GM19455 (cell line): ENCODE data around the gene DOK7.
"Not testable (repeated sequence)": the region's sequence is repeated elsewhere in the genome, so short reads cannot be mapped to it uniquely, and the experiment has no call there.

Source experiments
- ATAC-seq: cut with Tn5 transposase; IDR thresholded peaks from one replicate; pipeline ENCODE4 v1.9.1; 2021; ENCODE audit not compliant: unreplicated experiment

The DOK7 gene

DNA sequence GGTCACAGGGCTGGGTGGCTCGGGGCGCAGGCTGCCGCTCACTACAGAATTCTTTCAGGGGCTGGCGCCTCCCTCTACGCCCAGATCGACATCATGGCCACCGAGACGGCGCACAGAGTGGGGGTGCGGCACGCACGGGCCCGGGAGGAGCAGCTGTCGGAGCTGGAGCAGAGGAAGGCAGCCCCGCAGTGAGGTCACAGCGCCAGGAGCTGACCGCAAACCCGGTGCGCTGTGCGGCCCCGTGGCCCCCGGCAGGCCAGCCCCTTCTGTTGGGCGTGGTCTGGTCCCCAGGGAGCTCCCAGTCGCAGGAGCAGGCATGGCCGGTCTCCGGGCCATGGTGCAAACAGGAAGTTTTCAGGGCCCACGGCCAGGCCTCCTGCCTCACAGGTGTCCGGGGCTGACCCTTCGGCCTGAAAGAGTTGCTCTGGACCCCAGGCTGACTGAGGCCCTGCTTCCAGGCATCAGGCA is 37.6 kb downstream of the DOK7 start:
- ATAC-seq: no peak

DNA sequence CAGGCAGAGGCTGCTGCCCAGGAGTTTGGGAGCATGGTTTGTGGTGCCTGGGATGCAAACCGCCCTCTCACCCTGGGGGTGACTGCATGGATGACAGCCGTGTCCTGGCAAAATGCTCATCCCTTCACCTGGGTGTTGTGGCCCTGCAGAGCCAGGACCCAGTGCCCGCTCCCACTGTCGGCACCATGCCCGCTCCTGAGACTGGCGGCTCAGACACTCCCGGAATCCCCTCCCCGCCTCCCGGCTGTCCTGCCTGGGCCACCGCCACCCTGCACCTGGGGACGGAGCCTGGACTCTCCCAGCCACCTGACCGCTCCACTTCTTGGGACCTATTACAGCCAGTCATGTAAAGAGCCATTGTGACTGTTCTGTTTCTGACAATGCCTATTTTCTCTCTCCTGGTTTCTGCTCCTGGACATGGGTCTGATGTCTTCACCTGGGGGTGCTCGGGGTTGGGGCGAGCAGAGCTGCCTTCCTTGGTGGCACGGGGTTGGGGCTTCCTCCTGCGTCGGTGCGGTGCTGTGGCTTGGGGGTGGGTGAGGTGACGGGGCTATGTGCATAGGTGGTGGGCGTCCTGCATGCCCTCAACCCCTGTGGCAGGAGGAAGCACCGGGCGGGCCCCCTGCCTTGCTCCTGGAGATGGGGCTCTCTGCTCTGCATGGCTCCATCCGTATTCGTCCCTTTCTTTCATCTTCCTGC is 38.2 kb downstream of the DOK7 start:
- no peak for ATAC-seq

DNA sequence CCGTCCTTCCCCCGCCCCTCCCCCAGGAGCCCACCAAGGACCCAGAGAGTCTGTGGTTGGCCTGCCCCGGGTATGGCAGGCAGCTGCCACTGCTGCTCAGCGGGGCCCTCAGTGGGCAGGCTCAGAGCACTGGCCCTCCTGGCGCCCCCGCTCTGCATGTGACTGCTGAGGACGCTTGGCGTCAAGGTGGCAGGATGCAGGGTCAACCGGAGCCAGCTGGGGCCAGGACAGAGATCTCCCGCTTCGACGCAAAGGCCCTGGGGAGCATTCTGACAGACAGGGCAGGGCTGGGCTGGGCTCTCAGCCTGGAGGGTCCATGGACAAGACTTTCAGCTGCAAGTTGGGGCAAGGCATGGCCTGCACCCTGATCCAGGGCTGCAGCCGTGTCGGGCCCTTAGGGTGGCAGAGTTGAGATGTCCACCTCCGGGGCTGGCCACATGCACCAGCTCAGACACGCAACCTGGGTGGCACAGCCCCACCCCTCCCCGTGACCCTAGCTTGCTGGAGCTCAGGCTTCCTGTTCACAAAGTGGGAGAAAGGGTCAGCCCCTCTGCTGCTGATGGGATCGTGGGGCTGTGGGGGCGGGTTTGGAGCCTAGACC is 38.8 kb downstream of the DOK7 start:
- ATAC-seq: no peak

DNA sequence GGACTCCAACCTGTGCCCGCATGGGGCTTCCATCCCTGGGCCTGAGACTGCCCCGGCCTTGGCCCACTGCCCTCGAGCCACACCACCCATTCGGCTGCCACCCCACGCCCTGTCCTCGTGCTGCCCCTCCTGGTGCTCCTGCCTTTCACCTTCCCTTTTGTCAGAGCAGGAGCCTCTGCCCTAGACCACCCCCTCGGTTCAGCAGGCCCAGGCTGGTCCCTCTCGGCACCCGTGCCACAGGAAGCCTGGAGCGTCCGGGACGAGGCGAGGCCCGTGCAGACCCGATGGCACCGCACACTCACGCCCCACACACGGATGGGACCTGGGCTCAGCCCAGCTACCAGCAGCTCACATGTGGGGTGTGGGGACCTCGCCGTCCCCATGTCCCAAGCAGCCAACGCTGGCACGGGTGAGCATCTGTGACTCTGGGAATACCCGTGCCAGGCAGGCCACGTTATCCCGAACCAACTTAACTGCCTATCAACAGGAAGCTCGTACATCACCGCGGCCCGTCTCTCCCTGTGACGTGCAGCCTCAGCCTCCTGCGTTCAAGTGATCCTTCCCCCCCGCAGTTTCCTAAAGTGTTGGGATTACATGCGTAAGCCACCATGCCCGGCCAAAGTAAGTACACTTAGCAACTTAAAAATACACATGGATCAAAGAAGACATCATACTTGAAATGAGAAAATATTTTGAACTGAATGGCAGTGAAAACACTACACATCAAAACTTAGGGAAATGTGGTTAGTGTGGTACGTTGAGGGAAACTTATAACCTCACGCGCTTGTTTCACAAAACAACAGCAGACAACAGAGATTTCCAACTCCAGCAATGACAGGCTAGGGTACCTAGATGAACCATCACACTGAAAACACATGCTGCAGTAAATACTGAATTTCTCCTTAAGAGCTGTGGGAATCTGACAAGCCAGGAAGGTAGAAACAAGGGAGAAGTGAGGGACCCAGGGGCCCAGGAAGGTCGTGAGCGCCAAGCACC is 40.1 kb downstream of the DOK7 start:
- no peak for ATAC-seq

DNA sequence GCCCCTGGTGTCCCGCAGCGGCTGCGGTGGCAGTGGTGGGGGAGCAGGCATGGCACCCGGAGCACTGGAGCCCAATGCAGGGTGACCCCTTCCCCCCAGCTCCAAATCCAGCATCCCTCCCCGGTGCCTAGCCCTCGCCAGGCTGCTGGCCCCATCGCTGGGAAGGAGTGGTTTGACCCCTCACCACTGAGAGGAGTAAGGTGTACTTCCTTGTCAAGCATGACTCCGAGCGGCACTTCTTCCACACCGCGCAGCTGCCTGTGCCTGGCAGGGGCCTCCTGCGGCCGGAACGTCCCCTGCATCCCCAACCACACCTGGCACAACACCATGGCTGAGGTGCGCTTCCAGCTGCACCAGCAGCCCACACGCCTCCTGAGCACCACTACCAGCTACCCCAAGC is 42.1 kb downstream of the DOK7 start:
- no peak for ATAC-seq

DNA sequence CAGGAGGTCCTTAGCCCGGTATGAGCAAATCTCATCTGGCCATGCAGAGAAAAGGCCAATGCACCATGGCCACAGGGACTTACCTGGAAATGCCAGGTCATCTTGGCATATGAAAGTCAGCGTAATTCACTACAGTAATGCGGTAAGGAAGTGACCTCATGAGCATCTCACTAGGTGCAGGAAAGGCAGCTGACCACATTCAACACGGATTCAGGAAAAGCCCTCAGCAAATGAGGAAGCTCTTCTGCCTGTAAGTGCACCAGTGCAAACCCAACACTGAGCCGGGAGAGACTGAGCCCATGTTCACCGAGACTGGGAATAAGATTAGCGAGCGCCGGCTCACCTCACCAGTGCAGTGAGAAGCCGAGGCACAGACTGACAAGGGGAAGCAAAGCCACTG is 45.4 kb downstream of the DOK7 start:
- no peak for ATAC-seq

DNA sequence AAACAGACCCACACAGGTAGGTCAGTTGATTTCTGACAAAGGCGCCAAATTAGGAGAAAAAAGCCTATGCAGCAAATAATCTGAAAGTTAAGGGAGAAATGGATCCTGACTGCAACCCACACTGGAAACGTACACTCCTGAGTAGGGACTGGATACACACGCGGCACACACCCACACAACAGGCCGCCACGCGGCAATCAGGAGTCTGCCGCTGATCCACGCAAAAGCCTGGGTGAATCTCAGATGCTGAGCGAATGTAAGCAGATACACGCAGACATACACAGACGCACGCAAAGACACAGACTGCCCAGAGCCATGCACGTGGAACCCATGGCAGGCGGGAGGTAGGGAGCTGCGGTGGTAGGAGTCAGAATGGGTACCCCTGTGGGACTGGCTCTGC is 47.4 kb downstream of the DOK7 start:
- ATAC-seq: no peak

DNA sequence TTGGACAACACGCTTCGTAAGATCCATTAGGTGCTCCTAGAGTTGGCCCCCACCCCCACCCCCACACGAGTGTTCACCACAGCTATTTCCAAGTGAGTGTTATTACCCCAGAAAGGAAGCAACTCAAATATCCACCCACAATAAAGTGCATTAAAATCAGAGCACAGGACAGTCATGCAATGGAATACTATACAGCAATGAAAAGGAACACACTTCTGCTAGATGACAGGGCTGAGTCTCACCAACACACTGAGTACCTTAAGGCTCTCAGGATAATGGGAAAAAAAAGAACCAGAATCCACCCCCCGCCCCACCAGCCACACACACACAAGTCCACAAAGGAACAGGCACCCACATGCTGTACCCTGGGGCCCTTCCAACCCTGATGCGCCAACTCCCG is 48.1 kb downstream of the DOK7 start:
- ATAC-seq: no peak

DNA sequence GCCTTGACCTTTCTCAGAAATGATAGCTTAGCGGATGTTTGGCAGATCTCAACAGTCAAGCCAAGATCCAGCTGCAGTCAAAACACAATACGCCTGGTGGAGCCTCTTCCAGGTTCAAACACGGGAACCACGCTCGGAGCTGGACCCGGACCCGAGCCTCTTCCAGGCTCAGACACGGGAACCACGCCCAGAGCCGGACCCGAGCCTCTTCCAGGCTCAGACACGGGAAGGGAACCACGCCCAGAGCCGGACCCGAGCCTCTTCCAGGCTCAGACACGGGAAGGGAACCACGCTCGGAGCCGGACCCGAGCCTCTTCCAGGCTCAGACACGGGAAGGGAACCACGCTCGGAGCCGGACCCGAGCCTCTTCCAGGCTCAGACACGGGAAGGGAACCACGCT is 48.5 kb downstream of the DOK7 start:
- not testable (repeated sequence) for ATAC-seq

DNA sequence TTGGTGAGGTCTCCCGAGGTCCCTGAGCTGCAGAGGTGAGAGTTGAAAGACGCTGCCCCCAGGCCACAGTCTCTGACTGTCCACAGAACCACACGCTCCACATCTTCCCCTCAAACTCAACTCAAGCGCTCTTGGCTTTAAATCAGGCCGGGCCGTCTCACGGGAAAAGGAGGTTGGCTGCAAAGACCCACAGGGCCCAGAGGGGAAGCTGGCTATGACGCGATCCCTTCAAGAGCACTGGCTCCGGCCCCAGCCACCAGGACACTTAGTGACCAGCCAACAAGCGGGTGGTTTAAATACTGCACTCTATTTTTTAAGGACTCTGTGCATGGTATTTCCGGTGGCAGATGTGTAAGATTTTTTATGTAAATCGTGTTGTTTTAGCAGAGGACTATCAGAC is 49.2 kb downstream of the DOK7 start:
- no peak for ATAC-seq

DNA sequence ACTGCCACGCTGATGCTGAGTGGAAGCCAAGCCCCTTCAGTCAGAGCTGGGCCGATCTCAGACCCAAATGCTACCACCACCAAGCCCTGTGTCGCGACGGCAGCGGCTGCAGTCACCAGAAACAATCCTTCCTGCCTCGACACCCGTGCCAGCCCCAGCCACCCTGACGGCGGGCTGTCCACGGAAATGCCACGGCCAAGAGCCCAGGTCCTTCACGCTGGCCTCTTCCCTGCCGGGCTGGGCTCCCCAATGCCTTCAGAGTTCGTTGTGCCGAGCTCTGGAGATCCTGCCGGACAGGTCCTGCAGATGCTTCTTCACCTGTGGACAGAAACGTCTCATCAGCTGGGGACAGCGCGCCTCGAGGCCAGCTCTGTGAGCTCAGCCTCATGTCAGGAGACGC is 49.6 kb downstream of the DOK7 start:
- no peak for ATAC-seq

DNA sequence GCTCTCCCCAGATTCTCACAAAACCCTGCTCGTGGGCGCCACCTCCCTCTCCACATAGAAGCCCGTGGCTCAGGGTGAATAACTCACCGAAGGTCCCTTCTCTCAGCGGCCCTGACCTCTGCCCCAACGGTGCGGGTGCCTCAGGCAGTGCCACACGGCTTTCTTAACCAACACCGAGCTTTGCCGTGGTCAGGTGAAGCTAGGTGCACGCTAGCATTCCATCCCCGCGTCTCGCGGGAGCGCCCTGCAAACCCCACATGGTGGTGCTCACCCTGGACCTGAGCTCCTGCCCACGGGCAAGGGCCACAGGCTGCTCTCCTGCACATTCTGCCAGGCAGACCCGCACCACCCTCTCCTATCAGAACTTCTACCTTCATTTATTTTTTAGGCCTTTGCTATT is 50.7 kb downstream of the DOK7 start:
- no peak for ATAC-seq

DNA sequence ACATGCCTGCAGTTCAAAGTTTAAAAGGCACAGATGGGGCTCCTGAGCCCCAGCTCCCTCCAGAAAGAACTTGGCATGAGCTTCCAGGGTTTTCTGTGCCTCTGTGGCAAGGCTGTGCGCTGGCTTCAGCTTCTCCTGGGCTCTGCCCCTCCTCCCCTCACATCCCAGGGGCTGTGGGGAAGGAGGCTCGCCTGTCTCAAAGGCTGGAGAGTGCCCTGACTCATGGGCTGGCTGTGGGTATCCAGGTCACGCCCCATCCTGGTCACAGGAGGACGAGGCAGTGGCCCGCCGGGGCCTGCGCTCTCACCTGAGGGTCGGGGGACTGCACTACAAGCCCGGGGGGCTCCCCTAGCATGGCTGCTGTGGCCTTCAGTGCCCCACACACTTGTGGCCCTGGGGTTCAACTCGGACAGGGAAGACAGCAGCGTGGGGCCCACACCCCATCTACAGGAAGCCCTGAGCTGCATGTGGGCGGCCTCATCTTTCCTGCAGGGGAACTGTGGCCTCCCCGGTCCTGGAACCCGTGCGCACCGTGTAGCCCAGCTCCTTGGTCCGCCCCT is 51.2 kb downstream of the DOK7 start:
- ATAC-seq: no peak

DNA sequence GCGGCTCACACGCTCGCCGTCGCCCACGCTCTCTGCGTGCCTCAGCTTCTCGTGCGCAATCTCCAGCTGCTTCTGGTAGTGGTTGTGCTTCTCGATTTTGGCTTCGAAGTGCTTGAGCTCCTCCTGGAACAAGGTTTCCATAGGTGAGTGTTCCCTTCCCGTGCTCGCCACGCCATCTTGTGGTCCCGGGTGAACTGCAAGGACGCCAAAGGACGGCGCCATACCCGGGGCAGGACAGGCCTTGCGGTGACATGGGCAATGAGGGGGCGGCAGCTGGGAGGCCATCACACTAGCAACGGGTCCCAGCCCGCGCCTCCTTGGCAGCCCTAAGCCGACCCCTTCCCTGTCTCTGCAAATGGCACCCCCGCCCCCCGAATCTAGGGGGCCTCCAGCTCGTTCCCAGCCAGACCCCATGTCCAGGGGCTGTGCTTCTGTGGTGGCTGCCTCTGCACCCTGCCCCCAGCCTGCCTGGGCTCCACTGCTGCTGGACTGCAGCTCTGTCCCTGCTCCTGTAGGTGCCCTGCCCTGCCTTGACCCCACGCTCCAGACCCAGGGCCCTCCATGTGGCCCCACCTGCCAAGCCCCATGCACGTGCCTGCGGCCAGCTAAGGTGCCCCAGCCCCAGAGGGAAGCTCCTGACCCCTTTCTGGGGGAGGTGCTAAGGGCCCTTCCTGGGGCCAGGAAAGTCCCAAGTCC is 51.8 kb downstream of the DOK7 start:
- ATAC-seq: no peak

DNA sequence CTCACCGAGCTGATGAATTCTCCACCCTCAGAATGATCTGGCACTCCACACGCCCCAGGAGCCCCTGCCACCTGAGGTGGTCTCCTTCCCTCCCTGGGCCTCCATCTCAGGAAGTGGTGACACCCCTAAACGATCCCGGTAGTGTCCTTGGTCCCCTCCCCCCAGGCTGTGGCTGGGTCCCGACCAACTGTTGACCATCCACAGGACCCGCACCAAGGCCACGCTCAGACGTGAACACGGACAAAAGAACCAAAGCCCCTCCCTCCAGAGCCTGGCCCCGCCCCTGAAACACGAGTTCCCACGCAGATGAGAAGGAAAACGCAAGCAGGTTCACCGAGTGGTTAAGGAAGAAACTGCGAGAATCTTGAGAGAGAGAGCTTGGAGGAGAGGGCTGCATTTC is 52.5 kb downstream of the DOK7 start:
- no peak for ATAC-seq

DNA sequence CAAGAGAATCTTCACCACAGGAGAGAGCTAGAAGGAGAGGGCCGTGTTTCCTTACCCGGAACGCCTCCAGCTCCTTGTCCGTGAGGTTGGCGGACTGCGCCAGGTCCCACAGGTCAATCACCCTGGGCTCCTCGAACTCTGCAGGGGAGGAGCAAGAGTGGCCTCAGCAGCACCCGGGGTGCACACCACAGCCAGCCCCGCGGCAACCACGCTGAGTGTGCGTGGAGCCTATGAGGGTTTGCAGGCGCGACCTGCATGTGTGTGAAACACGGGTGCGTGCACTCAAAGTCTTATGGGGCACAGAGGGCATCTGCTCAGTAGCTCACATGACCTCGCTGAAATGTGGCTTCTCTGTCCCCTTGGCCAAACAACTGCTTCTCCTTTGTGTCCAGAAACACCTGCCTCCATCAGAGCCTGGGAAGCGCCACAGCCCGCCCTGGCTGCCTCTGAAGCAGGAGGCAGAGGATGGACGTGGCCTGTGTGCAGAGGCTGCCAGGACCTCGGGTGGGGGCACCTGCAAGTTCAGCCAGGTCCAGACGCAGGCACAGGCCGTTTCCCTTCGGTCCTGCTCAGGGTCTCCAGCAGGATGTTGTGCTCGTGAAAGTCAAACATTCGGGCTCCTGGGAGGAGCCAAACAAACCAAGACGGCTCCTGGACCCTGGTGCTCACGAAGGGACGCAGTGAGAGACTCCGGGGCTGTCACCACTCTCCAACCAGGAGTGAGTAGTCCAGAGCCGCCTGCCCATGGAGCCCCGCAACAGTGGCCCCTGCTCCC is 53.1 kb downstream of the DOK7 start:
- no peak for ATAC-seq

DNA sequence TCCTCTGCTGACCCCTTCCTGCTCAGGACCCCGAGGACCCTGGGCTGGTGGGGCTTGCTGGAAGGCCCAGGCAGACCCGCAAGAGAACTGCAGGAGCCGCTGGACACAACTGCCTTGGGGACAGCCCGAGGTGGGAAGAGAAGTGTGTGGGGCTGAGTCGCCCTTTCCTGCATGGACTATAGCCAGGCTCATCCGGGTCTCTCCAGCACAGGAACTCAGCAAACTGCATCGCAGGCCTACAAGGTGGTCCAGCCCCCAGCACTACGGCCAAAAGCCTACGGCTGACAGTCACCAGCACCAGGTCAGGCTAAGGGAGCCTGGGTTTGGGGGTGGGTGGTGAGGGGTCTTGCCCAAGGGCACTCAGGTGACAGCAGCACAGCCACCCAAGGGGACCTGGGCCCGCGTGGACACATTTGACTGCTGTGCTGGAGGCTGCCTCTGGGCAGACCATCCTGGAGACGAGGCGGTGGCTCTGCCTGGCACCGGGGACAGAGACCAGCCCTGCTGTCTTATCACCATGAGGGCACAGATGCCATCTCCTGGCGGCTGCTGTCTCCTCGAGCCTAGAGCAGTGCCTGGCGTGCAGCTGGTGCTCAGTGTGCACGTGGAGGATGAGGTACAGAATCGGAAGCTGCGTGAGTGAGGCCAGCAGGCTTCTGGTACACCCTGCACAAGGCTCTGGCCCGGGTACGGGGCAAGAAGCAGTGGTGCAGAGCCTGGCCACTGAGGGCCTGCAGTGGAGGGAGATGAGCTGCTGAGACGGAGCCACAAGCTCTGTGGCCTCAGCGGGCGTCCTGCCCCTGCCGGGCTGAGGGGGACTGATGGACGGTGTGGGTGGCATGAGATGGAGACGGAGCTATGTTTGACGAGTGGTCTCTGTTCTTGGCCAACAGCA is 54.0 kb downstream of the DOK7 start:
- no peak for ATAC-seq

DNA sequence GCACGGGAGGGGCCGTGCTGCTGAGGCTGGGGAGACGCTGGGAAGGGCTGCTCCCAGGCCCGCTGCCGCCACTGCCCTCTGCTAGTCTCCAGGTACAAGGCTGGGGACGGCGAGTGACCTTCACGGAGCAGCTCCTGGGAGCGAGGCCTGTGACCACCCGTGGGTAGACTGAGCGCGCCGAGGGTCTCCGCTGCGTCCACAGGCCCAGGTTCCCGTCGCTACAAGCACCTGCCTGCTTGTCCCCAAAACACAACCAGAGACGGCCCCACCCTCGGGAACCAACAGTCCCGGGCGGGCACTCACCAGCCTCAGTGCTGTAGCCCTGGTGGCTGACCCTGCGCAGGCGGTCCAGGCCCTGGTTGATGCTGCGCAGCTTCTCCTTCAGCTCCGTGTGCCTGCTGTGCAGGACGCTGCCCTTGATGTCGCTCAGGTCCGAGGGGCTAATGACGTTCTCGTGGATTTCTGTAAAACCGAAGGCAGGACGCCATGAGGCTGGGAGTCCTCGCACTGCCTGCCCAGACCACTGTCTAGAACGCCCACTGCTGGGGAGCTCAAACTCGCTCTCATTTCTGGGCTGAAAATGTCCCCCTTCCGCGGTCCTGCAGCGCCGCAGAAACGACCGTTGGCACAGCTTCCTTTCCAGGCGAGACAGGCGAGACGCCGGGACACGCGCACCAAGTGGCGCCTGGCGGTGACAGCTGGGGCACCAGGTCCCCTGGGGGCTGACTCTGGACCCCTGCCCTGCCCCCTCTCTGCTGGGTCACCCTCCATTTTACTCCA is 54.8 kb downstream of the DOK7 start:
- no peak for ATAC-seq
